ENCODE data around the gene PTPRT. TPM values are rescaled to one million over a fixed set of nuclear protein-coding genes. Genes with fewer than 3 reads are reported as not detected.

Gene PTPRT
- total RNA-seq, 2 experiments from 2014 or later = not detected

GRCh38 chr20:42281801-42282200, 907.9 kb downstream of the PTPRT start:
- intact Hi-C loops (cut with micrococcal nuclease) = no loop called here
- Mint-ChIP-seq H3K4me3 (no peak overlapping the region), H3K27me3 (ENCODE audit: low read depth) (no peaks in the 10 kb centered on the region), H3K9me3 (peaks cover 2% of the 10 kb centered on the region), H3K4me1 (ENCODE audit: low read depth) (no peaks in the 10 kb centered on the region), H3K27ac (no peak overlapping the region), H3K36me3 (ENCODE audit: low read depth) (no peaks in the 10 kb centered on the region)
- no peak for DNase-seq
- CTCF ChIA-PET = no interaction called here

- Mint-ChIP-seq H3K4me1 (ENCODE audit: low read depth) (no peaks in the 10 kb centered on the region), H3K27ac (no peak overlapping the region), H3K9me3 (no peaks in the 10 kb centered on the region), H3K27me3 (ENCODE audit: low read depth) (no peaks in the 10 kb centered on the region), H3K4me3 (no peak overlapping the region), H3K36me3 (ENCODE audit: low read depth) (no peaks in the 10 kb centered on the region)
- intact Hi-C loops (cut with micrococcal nuclease) = no loop called here
- no peak for DNase-seq
- CTCF ChIA-PET = no interaction called here
Measured at GRCh38 chr20:42276718-42277602, 912.7 kb downstream of the PTPRT start.

- Mint-ChIP-seq H3K4me3 (no peak overlapping the region), H3K4me1 (ENCODE audit: low read depth) (no peaks in the 10 kb centered on the region), H3K27ac (no peak overlapping the region), H3K36me3 (ENCODE audit: low read depth) (no peaks in the 10 kb centered on the region), H3K27me3 (ENCODE audit: low read depth) (peaks cover 2% of the 10 kb centered on the region), H3K9me3 (no peaks in the 10 kb centered on the region)
- CTCF ChIA-PET = no interaction called here
- DNase-seq = no peak
- intact Hi-C loops (cut with micrococcal nuclease) = no loop called here
Measured at GRCh38 chr20:42274986-42275385, 914.7 kb downstream of the PTPRT start.

GRCh38 chr20:42272516-42272915, 917.2 kb downstream of the PTPRT start:
- CTCF ChIA-PET = no interaction called here
- no peak overlapping the region for H3K27ac Mint-ChIP-seq
- no peak overlapping the region for H3K4me3 Mint-ChIP-seq
- H3K9me3 Mint-ChIP-seq = no peaks in the 10 kb centered on the region
- DNase-seq = no peak
- H3K4me1 Mint-ChIP-seq (ENCODE audit: low read depth) = no peaks in the 10 kb centered on the region
- H3K27me3 Mint-ChIP-seq (ENCODE audit: low read depth) = peaks cover 2% of the 10 kb centered on the region
- intact Hi-C loops (cut with micrococcal nuclease) = no loop called here
- no peaks in the 10 kb centered on the region for H3K36me3 Mint-ChIP-seq (ENCODE audit: low read depth)

GRCh38 chr20:42270539-42270938, 919.2 kb downstream of the PTPRT start:
- no peak for DNase-seq
- Mint-ChIP-seq H3K27me3 (ENCODE audit: low read depth) (peaks cover 2% of the 10 kb centered on the region), H3K27ac (no peak overlapping the region), H3K4me1 (ENCODE audit: low read depth) (no peaks in the 10 kb centered on the region), H3K4me3 (no peak overlapping the region), H3K9me3 (no peaks in the 10 kb centered on the region), H3K36me3 (ENCODE audit: low read depth) (no peaks in the 10 kb centered on the region)
- intact Hi-C loops (cut with micrococcal nuclease) = no loop called here
- CTCF ChIA-PET = no interaction called here

- CTCF ChIA-PET = no interaction called here
- Mint-ChIP-seq H3K9me3 (no peaks in the 10 kb centered on the region), H3K27ac (no peak overlapping the region), H3K4me1 (ENCODE audit: low read depth) (no peaks in the 10 kb centered on the region), H3K4me3 (no peak overlapping the region), H3K36me3 (ENCODE audit: low read depth) (no peaks in the 10 kb centered on the region), H3K27me3 (ENCODE audit: low read depth) (peaks cover 2% of the 10 kb centered on the region)
- DNase-seq = no peak
- intact Hi-C loops (cut with micrococcal nuclease) = no loop called here
Measured at GRCh38 chr20:42267793-42268384, 921.8 kb downstream of the PTPRT start.

GRCh38 chr20:42261766-42262270, 927.9 kb downstream of the PTPRT start:
- no peaks in the 10 kb centered on the region for H3K27me3 Mint-ChIP-seq (ENCODE audit: low read depth)
- no peak overlapping the region for H3K4me3 Mint-ChIP-seq
- H3K9me3 Mint-ChIP-seq = no peaks in the 10 kb centered on the region
- H3K27ac Mint-ChIP-seq = no peak overlapping the region
- DNase-seq = no peak
- intact Hi-C loops (cut with micrococcal nuclease) = no loop called here
- CTCF ChIA-PET = no interaction called here
- no peaks in the 10 kb centered on the region for H3K36me3 Mint-ChIP-seq (ENCODE audit: low read depth)
- H3K4me1 Mint-ChIP-seq (ENCODE audit: low read depth) = no peaks in the 10 kb centered on the region

- Mint-ChIP-seq H3K27me3 (ENCODE audit: low read depth) (no peaks in the 10 kb centered on the region), H3K4me3 (no peak overlapping the region), H3K27ac (no peak overlapping the region), H3K4me1 (ENCODE audit: low read depth) (no peaks in the 10 kb centered on the region), H3K36me3 (ENCODE audit: low read depth) (no peaks in the 10 kb centered on the region), H3K9me3 (no peaks in the 10 kb centered on the region)
- CTCF ChIA-PET = no interaction called here
- DNase-seq = no peak
- intact Hi-C loops (cut with micrococcal nuclease) = no loop called here
Measured at GRCh38 chr20:42260184-42260583, 929.5 kb downstream of the PTPRT start.

GRCh38 chr20:42259389-42259788, 930.3 kb downstream of the PTPRT start:
- H3K27me3 Mint-ChIP-seq (ENCODE audit: low read depth) = no peaks in the 10 kb centered on the region
- intact Hi-C loops (cut with micrococcal nuclease) = no loop called here
- CTCF ChIA-PET = no interaction called here
- H3K4me3 Mint-ChIP-seq = no peak overlapping the region
- DNase-seq = no peak
- H3K36me3 Mint-ChIP-seq (ENCODE audit: low read depth) = no peaks in the 10 kb centered on the region
- no peaks in the 10 kb centered on the region for H3K4me1 Mint-ChIP-seq (ENCODE audit: low read depth)
- H3K9me3 Mint-ChIP-seq = no peaks in the 10 kb centered on the region
- no peak overlapping the region for H3K27ac Mint-ChIP-seq

- intact Hi-C loops (cut with micrococcal nuclease) = no loop called here
- Mint-ChIP-seq H3K36me3 (ENCODE audit: low read depth) (no peaks in the 10 kb centered on the region), H3K4me3 (no peak overlapping the region), H3K27ac (no peak overlapping the region), H3K4me1 (ENCODE audit: low read depth) (no peaks in the 10 kb centered on the region), H3K27me3 (ENCODE audit: low read depth) (peaks cover 2% of the 10 kb centered on the region), H3K9me3 (no peaks in the 10 kb centered on the region)
- CTCF ChIA-PET = no interaction called here
- no peak for DNase-seq
Measured at GRCh38 chr20:42258564-42259302, 931.0 kb downstream of the PTPRT start.

GRCh38 chr20:42255821-42256220, 933.9 kb downstream of the PTPRT start:
- H3K4me3 Mint-ChIP-seq = no peak overlapping the region

GRCh38 chr20:42254673-42255072, 935.0 kb downstream of the PTPRT start:
- intact Hi-C loops (cut with micrococcal nuclease) = no loop called here
- H3K36me3 Mint-ChIP-seq (ENCODE audit: low read depth) = no peaks in the 10 kb centered on the region
- DNase-seq = no peak
- CTCF ChIA-PET = no interaction called here
- H3K27ac Mint-ChIP-seq = no peak overlapping the region
- no peaks in the 10 kb centered on the region for H3K9me3 Mint-ChIP-seq
- H3K4me1 Mint-ChIP-seq (ENCODE audit: low read depth) = no peaks in the 10 kb centered on the region
- no peak overlapping the region for H3K4me3 Mint-ChIP-seq
- peaks cover 2% of the 10 kb centered on the region for H3K27me3 Mint-ChIP-seq (ENCODE audit: low read depth)

More at GRCh38 chr20:42255821-42256220, 933.9 kb downstream of the PTPRT start:
- CTCF ChIA-PET = no interaction called here
- Mint-ChIP-seq H3K27ac (no peak overlapping the region), H3K27me3 (ENCODE audit: low read depth) (peaks cover 2% of the 10 kb centered on the region), H3K9me3 (no peaks in the 10 kb centered on the region), H3K4me1 (ENCODE audit: low read depth) (no peaks in the 10 kb centered on the region), H3K36me3 (ENCODE audit: low read depth) (no peaks in the 10 kb centered on the region)
- intact Hi-C loops (cut with micrococcal nuclease) = no loop called here
- DNase-seq = no peak
